Fibroblast of peridontal ligament (primary cell): ENCODE results near the gene LRRC70.
"Not testable (repeated sequence)": the region's sequence is repeated elsewhere in the genome, so short reads cannot be mapped to it uniquely, and the experiment has no call there.

Source experiments
- DNase-seq: peaks from one replicate; pipeline ENCODE4 v3.0.0-alpha.2; 2010; ENCODE audit errors: extremely low read depth

The LRRC70 gene, protein sequence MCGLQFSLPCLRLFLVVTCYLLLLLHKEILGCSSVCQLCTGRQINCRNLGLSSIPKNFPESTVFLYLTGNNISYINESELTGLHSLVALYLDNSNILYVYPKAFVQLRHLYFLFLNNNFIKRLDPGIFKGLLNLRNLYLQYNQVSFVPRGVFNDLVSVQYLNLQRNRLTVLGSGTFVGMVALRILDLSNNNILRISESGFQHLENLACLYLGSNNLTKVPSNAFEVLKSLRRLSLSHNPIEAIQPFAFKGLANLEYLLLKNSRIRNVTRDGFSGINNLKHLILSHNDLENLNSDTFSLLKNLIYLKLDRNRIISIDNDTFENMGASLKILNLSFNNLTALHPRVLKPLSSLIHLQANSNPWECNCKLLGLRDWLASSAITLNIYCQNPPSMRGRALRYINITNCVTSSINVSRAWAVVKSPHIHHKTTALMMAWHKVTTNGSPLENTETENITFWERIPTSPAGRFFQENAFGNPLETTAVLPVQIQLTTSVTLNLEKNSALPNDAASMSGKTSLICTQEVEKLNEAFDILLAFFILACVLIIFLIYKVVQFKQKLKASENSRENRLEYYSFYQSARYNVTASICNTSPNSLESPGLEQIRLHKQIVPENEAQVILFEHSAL

DNA sequence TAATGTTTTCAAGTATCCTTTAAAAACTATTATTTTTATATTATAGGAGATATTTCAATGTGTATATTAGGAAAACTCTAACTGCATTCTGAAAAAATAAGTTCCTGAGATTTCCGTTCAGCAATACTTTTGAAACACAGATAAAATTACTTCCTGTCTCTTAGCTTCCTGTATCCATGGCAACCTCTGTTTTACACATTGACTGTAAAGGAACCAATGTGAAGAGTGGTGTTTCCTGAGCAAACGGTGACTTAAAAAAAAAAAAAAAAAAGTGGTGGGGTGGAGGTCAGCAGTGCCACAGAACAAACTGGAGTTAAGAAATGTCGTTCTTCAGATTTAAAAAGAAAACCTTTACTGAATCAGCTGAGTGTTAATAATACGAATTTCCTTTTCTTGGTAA, at the start of gene LRRC70:
Gene LRRC70 (plus strand): TSS at position 280 of the 400 bp plus-strand sequence. CDS start 620 bp downstream, outside the sequence.
- peak; percentile 54 for DNase-seq

DNA sequence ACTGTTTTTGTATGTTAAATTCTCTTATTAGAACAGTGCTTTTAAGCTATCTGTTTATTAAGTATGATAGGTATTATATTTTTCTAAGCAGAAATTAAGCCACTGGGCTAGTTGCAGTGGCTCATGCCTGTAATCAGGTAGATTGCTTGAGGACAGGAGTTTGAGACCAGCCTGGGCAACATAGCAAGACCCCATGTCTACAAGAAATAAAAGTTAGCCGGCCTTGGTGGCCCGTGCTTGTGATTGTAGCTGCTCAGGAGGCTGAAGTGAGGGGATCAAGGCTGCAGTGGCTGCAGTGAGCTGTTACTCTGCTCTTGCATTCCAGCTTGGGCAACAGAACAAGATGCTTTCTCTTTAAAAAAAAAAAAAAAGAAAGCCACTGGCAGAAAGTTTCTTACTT, 45.0 kb upstream of the LRRC70 start:
- no peak for DNase-seq

DNA sequence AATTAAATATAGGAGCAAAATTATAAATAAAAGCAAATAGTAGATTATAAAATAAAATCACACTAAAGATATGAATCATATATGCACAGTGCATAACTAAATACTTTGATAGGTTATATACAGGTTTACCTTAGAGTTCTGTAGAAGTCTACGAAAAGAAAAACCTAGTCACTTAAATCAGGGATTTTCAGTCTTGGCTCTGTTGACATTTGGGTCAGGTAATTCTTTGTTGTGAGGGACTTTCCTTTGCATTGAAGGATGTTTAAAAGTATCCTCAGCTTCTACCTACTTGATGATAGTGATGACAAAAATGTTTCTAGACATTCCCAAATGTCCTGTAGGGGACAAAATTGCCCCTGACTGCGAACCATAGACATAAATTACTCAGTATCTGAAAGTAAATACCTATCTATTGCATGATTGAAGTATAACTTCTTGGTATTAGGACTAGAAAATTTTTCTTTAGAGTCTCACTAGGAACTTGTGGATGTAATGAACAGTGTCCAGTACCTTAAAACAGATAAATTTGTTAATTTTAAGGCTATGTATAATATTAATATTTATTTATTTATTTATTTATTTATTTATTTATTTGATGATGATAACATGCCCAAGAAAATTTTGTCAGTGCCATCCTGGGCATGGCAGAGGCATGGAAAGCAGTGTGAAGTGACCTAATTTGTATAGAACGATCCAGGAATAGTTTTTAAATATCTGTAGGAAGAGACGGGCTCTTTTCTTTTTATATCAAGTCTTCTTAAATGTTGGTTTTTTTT, 44.0 kb upstream of the LRRC70 start:
- DNase-seq, result no peak

DNA sequence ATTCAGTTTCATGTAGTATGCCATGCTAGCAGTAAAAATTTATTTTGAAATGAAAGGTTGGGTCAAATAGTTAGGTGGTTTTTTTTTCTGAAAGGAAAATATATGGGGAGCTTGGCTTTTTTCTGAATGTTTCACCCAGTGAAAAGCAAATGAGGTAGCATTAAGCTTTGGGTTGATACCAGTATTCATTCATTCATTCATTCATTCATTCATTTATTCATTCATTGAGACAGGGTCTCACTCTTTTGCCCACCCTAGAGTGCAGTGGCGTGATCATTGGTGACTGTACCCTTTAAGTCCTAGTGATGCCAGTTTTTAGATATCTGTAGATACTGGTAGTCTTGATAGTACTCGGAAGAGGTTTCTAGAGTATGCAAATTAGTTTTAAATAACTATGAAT, 42.4 kb upstream of the LRRC70 start:
- DNase-seq, result no peak

DNA sequence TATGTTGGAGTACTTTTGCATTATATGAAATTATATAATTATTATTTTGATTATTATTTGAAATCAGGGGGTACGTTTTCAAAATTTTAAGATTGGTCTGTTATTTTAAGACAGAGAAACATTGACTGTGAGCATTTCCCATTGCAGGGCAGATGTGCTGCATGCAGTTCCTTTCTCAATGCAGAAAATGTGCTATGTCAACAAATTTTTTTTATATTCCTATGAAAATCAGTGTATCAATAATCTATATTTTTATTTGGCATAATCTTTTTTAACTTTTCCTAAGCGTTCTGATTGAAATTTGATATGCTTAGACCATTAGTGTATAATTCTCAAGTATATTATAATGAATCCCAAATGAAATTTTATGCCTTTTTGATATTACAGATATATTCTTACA, 41.8 kb upstream of the LRRC70 start:
- DNase-seq, result no peak

DNA sequence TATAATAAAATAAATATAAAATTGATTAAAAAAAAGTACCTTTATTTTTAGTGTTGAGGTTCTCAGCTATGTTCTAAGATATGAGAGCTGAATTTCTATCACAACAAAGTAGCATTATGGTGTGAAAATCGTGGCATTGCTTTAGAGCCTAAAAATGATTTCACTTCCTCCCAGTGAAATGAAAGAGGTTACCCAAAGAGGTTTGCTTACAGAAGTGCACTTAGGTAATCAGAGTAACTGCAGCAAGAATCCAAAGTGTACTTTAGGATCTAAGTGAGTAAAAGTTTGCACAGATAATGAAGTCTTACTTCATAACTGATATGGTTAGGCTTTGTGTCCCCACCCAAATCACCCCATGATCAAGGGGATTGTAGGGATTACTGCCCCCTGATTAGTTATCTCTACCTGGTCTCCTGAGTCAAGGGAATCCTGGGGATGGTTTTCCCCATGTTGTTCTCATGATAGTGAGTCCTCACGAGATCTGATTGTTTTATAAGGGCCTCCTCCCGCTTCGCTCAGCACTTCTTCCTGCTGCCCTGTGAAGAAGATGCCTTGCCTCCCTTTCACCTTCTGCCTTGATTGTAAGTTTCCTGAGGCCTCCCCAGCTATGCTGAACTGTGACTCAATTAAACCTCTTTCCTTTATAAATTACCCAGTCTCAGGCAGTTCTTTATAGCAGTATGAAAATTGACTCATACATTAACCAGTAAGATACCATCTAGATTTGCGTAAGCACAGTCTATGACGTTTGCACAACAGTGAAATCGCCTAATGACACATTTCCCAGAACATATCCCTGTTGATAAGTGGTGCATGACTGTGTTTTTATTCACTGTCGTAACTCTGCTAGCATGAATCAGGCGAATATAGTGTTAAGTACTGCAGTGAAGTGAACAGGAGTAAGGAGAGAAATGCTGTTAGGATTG, 40.3 kb upstream of the LRRC70 start:
- DNase-seq, result peak; percentile 75

DNA sequence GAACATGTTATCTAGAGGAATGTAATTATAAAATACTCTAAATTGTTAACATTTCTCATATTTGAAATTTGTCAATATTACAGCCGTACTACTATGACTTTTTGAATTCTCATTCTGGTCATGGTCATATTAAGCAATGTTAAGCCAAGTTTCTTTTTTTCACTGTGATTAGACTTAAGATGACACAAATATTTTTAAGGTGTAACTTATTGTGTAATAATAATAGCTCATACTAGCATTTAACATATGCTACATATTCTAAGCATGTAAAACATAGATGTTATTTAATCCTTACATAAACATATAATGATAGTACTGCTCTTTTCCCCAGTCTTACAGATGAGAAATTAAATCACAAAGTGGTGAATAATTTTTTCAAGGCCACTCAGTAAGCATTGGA, 35.9 kb upstream of the LRRC70 start:
- no peak for DNase-seq

DNA sequence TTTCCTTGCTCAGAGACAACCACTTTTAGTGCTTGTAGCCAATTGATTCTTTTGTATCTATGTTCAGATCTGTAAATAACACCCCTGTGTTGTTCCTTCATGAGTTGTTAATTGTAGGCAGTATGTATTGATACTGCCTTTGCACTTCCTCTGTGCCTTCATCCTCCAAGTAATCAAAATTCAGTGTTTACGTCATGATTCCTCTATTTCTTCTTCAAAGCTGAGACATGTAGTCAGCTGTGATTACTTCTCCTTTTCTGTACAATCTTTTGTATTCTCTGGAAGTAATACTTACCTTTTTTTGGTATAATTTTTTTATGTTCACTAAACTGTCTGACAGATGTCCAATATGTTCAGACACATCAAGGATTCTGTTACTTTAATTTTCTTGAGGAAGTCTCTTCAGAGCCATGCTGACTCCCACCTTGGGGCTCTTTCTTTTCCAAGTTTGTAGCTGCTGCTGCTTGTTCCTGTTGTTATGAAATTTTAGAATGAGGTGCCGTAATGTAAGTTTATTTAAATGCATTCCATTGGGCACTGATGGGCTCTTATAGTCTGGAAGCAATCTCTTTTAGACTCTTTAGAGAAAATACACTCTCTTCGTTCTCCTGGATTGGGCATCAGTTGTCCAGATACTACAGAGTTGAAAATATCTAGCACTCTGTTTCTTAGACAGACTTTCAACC, 30.5 kb upstream of the LRRC70 start:
- DNase-seq, result peak; percentile 59

DNA sequence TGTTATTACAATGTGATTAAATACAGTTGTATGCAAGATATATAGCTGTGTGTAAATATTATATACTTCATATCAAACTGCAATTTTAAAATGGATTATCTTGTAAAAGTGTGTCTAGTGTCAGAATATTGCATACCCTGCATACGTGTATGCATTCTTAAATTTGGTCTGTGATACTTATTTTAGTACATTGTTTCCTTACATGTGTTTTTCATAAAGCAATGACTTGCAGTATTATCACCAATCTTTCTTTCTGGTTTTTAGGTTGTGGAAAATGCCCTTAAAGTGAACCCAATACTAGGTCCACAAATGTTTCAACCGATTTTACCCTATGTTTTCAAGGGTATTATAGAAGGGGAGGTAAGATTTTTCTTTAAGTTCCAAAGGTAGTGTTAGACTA, 28.5 kb upstream of the LRRC70 start:
- DNase-seq, result peak; percentile 61

DNA sequence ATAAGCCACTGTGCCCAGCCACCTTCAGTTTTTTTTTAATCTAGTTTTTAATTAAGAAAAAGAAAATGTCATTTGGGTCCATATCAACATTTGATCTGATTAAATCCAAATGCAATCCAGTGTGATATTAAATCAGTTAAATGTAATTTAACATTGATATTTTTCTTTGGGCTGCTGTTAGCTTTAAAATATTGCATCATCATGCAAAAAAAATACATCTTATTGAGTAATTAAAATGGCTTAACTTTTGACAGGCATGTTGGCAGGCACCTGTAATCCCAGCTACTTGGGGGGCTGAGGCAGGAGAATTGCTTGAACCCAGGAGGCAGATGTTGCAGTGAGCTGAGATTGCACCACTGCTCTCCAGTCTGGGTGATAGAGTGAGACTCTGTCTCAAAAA, 22.7 kb upstream of the LRRC70 start:
- DNase-seq, result no peak

DNA sequence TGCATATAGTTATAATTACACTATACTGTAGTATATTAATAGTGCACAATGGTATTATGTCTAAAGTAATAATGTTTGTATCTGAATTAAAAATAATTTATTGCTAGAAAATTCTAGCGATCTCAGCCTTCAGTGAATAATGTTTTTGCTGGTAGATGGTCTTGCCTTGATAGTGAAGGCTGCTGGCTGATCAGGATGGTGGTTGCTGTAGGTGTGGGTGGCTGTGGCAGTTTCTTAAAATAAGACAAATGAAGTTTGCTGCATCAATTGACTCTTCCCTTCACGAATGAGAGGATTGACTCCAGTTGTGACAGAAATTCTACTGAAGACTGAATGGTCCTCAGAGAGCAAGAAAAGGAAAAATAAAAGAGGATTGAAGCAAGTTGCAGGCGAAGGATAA, 19.7 kb upstream of the LRRC70 start:
- DNase-seq, result no peak

DNA sequence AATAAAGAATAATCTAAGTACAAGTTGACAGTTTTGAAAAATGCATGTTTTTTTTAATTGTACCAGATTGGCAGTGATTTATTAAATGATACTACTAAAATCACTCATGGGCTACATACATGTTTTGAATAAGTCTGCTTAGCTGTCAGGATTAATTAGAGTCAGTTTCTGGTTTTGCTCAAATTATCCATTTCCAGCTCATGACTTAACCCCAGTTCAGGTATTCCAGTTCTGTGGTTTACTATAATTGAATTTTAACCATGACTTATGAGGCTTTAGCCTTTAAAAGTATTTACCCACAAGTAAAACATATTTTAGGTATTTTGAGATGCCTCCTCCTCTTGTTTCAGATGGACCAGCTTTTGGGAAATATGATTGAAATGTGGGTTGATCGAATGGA, 17.8 kb upstream of the LRRC70 start:
- no peak for DNase-seq

DNA sequence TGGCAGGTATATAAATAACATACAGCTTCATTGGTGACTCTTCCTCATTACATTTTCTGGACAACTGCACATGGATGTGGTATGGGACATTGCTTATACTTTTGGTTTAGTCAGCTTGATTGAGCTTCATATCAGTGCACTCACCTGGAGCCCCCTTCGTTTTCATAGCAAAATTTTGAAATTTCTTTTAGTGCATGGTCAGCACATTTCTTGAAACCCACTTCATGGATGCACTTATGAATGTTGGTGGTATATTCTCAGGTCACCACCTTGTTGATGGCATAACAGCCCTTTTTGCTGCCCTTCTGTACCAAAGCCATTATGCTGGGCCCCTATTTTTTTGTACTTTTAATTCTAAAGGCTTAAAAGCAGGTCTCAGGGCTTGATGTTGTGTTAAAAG, 16.7 kb upstream of the LRRC70 start:
- DNase-seq, result no peak

DNA sequence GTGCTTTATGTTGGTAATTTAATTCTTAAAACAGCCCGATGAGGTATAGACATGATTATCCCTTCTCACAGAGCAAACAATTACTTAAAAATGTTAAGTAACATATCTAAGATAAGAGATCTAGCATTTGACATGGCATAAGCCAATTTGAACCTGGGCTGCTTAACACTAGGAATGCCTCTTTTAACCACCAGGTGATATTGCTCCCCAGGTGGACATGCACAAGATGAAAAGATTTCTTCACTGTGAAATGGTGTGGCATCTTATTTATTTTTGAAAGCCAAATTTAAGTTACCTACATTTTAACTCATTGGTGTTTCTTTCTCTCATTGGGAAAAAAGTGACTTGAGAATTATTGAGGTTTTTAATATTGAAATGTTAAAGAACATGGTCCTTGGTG, 15.8 kb upstream of the LRRC70 start:
- no peak for DNase-seq

DNA sequence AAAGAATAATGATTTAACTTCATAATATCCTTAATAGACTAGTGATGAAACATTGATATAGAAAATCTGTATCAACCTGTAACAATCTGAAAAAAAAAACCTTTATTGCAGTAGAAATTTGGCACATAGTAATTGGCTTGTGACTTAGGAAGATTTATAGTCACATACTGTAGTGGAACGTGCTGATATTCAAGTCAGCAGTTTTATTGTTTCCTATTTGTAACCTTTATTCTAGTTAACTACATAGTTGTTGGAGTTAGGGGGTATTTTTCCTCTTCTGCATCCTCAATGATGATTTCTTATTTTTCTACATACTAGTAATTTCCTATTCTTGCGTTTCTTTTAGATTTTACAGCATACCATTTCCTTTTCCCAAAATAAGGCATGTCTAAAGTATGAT, 14.5 kb upstream of the LRRC70 start:
- DNase-seq, result no peak

DNA sequence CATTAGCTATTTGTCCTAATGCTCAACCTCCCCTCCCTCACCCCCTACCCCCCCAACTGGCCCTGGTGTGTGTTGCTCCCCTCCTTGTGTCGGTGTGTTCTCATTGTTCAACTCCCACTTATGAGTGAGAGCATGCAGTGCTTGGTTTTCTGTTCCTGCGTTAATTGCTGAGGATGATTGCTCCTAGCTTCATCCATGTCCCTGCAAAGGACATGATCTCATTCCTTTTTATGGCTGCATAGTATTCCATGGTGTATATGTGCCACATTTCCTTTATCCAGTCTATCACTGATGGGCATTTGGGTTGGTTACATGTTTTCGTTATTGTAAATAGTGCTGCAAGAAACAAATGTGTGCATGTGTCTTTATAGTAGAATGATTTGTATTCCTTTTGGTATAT, 12.9 kb upstream of the LRRC70 start:
- not testable (repeated sequence) for DNase-seq

DNA sequence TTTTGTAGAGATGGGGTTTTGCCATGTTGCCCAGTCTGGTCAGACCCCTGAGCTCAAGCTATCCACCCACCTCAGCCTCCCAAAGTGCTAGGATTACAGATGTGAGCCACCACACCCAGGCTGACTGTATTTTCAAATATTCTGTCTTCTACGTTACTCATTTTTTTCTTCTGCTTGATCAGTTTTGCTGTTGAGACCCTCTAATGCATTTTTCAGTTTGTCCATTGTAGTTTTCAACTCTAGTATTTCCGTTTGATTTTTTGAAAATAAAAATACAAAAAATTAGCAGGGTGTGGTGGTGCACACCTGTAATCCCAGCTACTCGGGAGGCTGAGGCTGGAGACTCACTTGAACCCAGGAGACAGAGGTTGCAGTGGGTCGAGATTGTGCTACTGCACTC, 10.5 kb upstream of the LRRC70 start:
- DNase-seq, result no peak

DNA sequence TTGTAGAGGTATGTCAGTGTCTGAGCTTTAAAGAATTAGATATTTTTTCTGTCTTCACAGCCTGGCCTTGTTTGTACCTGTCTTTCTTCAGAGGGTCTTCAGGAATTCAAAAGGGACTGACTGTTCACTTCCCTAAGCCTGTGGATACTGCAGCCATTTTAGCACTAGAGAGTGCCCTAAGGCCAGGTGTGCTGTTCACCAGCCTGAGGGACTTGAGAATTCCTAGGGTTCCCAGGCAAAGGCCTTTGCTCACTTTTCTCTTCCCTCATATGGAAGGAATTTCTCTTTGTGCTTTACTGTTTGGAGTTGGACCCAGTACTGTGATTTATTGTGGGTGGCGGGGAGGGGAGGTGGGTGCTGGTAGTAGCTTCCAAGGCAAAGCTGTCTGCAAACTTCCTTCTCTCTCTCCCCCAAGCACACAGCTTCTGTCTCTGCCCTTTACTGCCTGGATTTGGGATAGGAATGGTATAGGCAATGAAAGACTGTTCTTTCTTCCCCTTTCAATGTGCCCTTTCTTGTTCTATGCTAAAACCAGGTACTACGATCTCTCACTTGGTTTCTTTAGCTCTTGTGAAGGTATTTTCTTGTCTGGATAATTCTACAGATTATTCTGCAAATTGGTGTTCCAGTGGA, 9.7 kb upstream of the LRRC70 start:
- no peak for DNase-seq

DNA sequence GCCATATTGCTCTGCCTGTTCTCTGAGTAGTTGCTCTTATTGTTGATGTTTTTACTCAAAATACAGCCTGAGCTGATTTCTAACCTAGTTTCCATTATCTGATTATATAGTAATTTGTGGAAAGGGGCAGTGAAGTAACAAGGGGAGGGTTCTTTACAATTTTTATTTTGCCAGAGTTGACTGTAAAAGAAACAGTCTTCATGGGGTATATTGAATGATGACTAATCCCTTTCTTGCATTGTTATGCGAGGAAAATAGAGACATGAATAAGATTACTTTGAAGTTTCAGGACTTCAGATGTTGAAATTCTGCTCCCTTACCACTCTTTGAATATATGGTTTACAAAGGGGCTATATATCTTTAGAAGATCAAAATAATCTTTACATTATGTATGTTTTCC, 9.1 kb upstream of the LRRC70 start:
- no peak for DNase-seq

DNA sequence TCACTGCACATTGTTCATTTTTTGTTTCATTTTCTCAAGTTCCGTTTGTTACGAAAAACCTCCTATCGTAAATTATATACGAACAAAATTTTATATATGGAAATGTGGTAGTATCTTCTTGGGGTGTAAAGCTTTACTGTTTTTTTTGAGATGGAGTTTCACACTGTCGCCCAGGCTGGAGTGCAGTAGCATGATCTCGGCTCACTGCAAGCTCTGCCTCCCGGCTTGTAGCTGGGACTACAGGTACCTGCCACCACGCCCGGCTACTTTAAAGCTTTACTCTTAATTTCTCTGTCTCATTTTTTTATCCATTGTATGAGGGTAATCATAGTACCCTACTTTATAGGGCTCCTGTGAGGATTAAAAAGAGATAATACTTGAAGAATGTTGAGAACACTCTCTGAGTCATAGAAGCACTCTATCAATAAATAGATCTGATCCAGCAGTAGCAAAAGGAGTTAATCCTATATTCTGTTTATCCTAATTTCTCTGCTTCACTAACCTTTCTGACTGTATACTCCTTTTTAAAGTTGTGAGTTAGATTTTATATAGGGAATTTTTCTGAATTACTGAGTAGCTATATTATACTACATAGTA, 5.6 kb upstream of the LRRC70 start:
- no peak for DNase-seq
